ENCODE measurements around the gene GNRH2.

DNA sequence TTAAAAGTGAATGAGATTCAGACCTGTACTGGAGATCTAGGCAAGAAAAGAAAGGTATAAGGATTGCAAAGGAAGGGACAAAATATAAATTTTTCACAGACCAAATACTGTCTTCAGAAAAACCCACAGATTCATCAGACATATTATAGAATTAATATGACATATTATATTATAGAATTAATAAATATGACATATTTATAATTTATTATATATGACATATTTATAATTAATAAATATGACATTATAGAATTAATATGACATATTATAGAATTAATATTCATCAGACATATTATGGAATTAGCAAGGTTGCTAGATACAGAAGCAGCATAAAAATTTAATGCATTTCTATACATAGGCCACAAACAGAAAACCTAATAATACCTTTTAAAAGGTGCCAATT is 44.7 kb upstream of the GNRH2 start:
- TF ChIP-seq CTCF (IDR thresholded peaks at IDR 0.05 in 4 of 5, conservative IDR thresholded peaks at IDR 0.05 in 1 of 5) (no peak), POLR2A (IDR thresholded peaks at IDR 0.05) (no peak)

Measured in gastrocnemius medialis (tissue), 4 donors.